ENCODE results near the gene RNF222.

GRCh38 chr17:8405499-8406016, 7.9 kb upstream of the RNF222 start:
- TF ChIP-seq POLR2A (IDR thresholded peaks at IDR 0.05; ENCODE audit: low read length) (no peak), GATA1 (IDR thresholded peaks at IDR 0.05; ENCODE audit: low read depth, low read length) (no peak)
